ENCODE measurements around the gene MED23. TPM values are rescaled to one million over a fixed set of nuclear protein-coding genes. Genes with fewer than 3 reads are reported as not detected.

Gene MED23
- total RNA-seq, 1 donor from 2014 or later: 10.8 TPM

DNA sequence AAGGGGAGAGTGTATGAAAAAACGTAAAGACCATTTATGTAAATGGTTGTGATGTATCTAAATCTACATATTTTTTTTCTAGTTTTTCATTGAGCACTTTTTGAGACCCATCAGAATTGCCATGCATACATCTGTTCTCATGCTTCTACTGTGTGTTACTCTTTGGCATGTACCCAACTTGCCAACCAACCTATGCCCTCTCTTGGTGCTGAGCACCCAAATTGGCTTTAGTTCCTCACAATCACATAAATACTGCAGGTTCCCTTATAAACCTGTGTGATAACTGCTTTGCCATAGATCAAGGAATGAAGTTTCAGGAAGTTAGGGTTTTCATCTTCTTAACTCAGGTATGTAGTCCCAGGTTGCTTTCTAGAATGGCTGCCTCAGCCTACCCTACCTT lies 16.9 kb upstream of the MED23 start:
- TF ChIP-seq CTCF (IDR thresholded peaks at IDR 0.05; ENCODE audit: borderline replicate concordance): no peak
- Histone ChIP-seq H3K4me1 (no peaks in the 10 kb centered on the region), H3K27me3 (ENCODE audit: low read depth) (no peaks in the 10 kb centered on the region), H3K9me3 (replicated peaks) (no peaks in the 10 kb centered on the region), H3K36me3 (no peaks in the 10 kb centered on the region), H3K4me3 (no peak overlapping the region), H3K27ac (replicated peaks) (no peak overlapping the region)
- intact Hi-C loops (cut with micrococcal nuclease): no loop called here
- DNase-seq: no peak

GRCh38 chr6:131643855-131644460 lies 15.9 kb upstream of the MED23 start:
- H3K4me1 ChIP-seq: no peaks in the 10 kb centered on the region
- H3K4me3 ChIP-seq: no peak overlapping the region
- no peaks in the 10 kb centered on the region for H3K27me3 ChIP-seq (ENCODE audit: low read depth)
- no peak for TF ChIP-seq CTCF (IDR thresholded peaks at IDR 0.05; ENCODE audit: borderline replicate concordance)
- no peaks in the 10 kb centered on the region for H3K9me3 ChIP-seq (replicated peaks)
- no peak for DNase-seq
- no peak overlapping the region for H3K27ac ChIP-seq (replicated peaks)
- no peaks in the 10 kb centered on the region for H3K36me3 ChIP-seq
- intact Hi-C loops (cut with micrococcal nuclease): no loop called here

- no peak overlapping the region for H3K4me3 ChIP-seq
- intact Hi-C loops (cut with micrococcal nuclease): no loop called here
- no peak for TF ChIP-seq CTCF (IDR thresholded peaks at IDR 0.05; ENCODE audit: borderline replicate concordance)
- H3K4me1 ChIP-seq: no peaks in the 10 kb centered on the region
- H3K27me3 ChIP-seq (ENCODE audit: low read depth): no peaks in the 10 kb centered on the region
- H3K36me3 ChIP-seq: no peaks in the 10 kb centered on the region
- no peak overlapping the region for H3K27ac ChIP-seq (replicated peaks)
- no peaks in the 10 kb centered on the region for H3K9me3 ChIP-seq (replicated peaks)
- DNase-seq: no peak
These were observed 15.1 kb upstream of the MED23 start for GRCh38 chr6:131642987-131643611.

DNA sequence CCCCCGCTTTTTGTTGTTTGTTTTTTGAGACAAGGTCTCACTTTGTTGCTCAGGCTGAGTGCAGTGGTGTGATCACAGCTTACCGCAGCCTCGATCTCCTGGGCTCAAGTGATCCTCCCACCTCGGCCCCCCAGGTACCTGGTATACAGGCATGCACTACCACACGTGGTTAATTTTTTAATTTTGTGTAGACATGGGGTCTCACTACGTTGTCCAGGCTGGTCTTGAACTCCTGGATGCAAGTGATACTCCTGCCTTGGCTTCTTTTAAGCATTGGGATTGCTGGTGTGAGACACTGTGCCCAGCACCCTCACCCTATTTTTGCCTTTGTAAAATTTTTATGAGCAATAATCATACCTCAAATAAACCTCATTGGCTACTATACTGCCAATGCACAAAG lies 14.5 kb upstream of the MED23 start:
- Histone ChIP-seq H3K27me3 (ENCODE audit: low read depth) (no peaks in the 10 kb centered on the region), H3K36me3 (no peaks in the 10 kb centered on the region), H3K4me3 (no peak overlapping the region), H3K27ac (replicated peaks) (no peak overlapping the region), H3K9me3 (replicated peaks) (no peaks in the 10 kb centered on the region), H3K4me1 (no peaks in the 10 kb centered on the region)
- intact Hi-C loops (cut with micrococcal nuclease): no loop called here
- no peak for DNase-seq
- TF ChIP-seq CTCF (IDR thresholded peaks at IDR 0.05; ENCODE audit: borderline replicate concordance): no peak

GRCh38 chr6:131641554-131641953 lies 13.5 kb upstream of the MED23 start:
- no peak for DNase-seq
- Histone ChIP-seq H3K27me3 (ENCODE audit: low read depth) (no peaks in the 10 kb centered on the region), H3K4me1 (no peaks in the 10 kb centered on the region), H3K27ac (replicated peaks) (no peak overlapping the region), H3K4me3 (no peak overlapping the region), H3K9me3 (replicated peaks) (no peaks in the 10 kb centered on the region), H3K36me3 (no peaks in the 10 kb centered on the region)
- TF ChIP-seq CTCF (IDR thresholded peaks at IDR 0.05; ENCODE audit: borderline replicate concordance): no peak
- intact Hi-C loops (cut with micrococcal nuclease): no loop called here
